A549 (cell line): Measurements from ENCODE around the gene QPCTL. TPM values are rescaled to one million over a fixed set of nuclear protein-coding genes. Genes with fewer than 3 reads are reported as not detected.

Experiments
- ATAC-seq, 2 experiments: fragments of 200-7000 bp in 1 of 2; fragments of >200 bp in 1 of 2; cut with Nextera tagmentation in 1 of 2; cut with Tn5 transposase in 1 of 2; 3 replicates each; pipeline versions ENCODE4 v1.8.0 to v1.9.1; 2018 to 2020; ENCODE audit warnings: mild to moderate bottlenecking in 1 of 2, moderate library complexity in 1 of 2
- CTCF ChIA-PET: fragments of 300-600 bp; sonication (Branson Sonifier 250); formaldehyde crosslinking; extraction: SDS; loops from one replicate; lab custom pipeline; 2021; ENCODE audit warnings: antibody characterized with exemption, inconsistent platforms; lab: Yijun Ruan, JAX
- POLR2A ChIA-PET: fragments of 350-600 bp; formaldehyde crosslinking; extraction: SDS; loops from one replicate; lab custom pipeline; 2021; ENCODE audit warnings: antibody characterized with exemption, inconsistent platforms; lab: Yijun Ruan, JAX
- DNase-seq, 2 experiments: peaks; one replicate each; pipeline versions ENCODE4 v3.0.0 to v3.0.0-alpha.2; 2011 to 2016; ENCODE audit warnings: low read depth in 1 of 2, low spot score in 1 of 2
- FAIRE-seq: peaks from 2 replicates; lab custom pipeline; 2011; peaks lifted over from hg19 to GRCh38; lab: Jason Lieb, UNC
- H3K27ac ChIP-seq, 2 experiments: fragments of >200 bp; sonication (Bioruptor Twin); formaldehyde crosslinking; 3 replicates each; pipeline ENCODE4 v1.5.1; 2016 to 2017
- H3K4me1 ChIP-seq: fragments of >200 bp; sonication (Bioruptor Twin); formaldehyde crosslinking; 3 replicates; pipeline ENCODE4 v1.6.1; 2016
- H3K4me2 ChIP-seq: fragments of >200 bp; sonication (Bioruptor Twin); formaldehyde crosslinking; 3 replicates; pipeline ENCODE4 v1.6.1; 2016
- H3K4me3 ChIP-seq: fragments of >200 bp; sonication (Bioruptor Twin); formaldehyde crosslinking; 3 replicates; pipeline ENCODE4 v1.5.1; 2016
- H3K9me3 ChIP-seq: fragments of >200 bp; sonication (Bioruptor Twin); formaldehyde crosslinking; 3 replicates; pipeline ENCODE4 v1.6.1; 2016
- HOXB13 ChIP-seq: fragments of 250-450 bp; sonication (Bioruptor Pico); IDR thresholded peaks from 2 replicates; pipeline ENCODE4 v1.5.0; 2020; ENCODE audit warnings: low read depth, mild to moderate bottlenecking, moderate library complexity
- whole genome bisulfite sequencing: methylation state at CpG from one replicate; pipeline ENCODE4 v1.1.6; 2017; ENCODE audit errors: missing lambda C conversion rate; 5-methylcytosine and 5-hydroxymethylcytosine counted together
- polyA plus RNA-seq, 4 experiments: library from polyadenylated mRNA; depleted of rRNA in 3 of 4; stranded (reverse); fragments of >200 nt; fragmentation: RNase III in 1 of 4; extraction: RNeasy Plus Mini Kit Qiagen cat#74134 plus additional on column Dnase treatment in 1 of 4; gene quantifications; 2 replicates in 3 of 4; 3 replicates in 1 of 4; pipeline ENCODE4 v1.2.3, GENCODE V29; 2011 to 2017
- small RNA-seq, 6 experiments: library from RNA; depleted of rRNA; stranded (forward); fragments of <200 nt; gene quantifications; one replicate each; pipeline ENCODE3, GENCODE V24; 2012

QPCTL gene
- polyA plus RNA-seq, 2 of the 4 experiments (the other 2 are of a cell fraction), result 9.4 to 10.4 TPM

DNA sequence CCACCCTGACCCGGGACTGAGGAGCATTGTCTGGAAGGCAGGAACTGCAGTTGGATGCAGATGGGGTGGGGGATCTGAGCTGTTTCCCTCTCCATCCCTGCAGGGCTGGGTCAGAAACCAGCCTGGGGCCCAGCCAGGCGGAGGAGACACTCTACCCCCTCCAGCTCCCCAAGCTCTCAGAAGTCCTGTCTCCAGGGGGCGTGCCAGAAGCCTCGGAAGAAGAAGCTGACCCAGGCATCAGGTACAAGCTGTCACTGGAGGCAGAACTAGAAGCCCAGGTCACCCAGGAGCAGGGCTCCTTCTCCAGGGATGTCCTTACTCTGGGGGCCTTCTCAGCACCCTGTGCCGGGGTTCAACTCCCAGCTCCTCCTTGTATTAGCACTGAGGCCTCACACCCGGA, 61.1 kb downstream of the QPCTL start:
- DNase-seq, result no peak
- ChIA-PET POLR2A (interaction anchor here (0.6 to 1.7 kb wide), 2 partner anchors 16 to 29 kb away, joined by 4 to 10 read pairs; partner anchors contain the start of genes DMPK and SIX5), CTCF (interaction anchor here (0.6 to 74.3 kb wide), 9 partner anchors 9 to 84 kb away, joined by 3 to 2204 read pairs (median 7); partner anchors contain the start of genes DMPK, DMWD, QPCTL and RSPH6A)
- Histone ChIP-seq H3K9me3 (no peaks in the 10 kb centered on the region), H3K4me3 (no peak overlapping the region), H3K27ac (no peak overlapping the region), H3K4me1 (0 out of 3 replicates have a peak, but pooled peaks cover 6% of the 10 kb centered on the region), H3K4me2 (no peak overlapping the region)
- peak; percentile 23 to 56; a peak in 3 of 6 replicates for ATAC-seq
- no peak for TF ChIP-seq HOXB13
- TF ChIP-seq, all 56 proteins: peak for 0
- WGBS, result 65% methylated on average over 6 of the region's 6 CpGs
- no peak for FAIRE-seq

Small RNA genes lying within 50 kb of the gene (small RNA-seq; reads per million reads assigned to genes)
- 0 to 2.8 (median 0) reads per million in 6 experiments for gene MIR642A
- 0 reads per million in 6 experiments for gene RN7SL836P

Other genes with a start within 250 kb of the QPCTL start
- 27.9 and 48.8 TPM in 2 replicates for gene FOSB, start 224.7 kb upstream of the QPCTL start, polyA plus RNA-seq (2011; rRNA removed)
- gene FOSB, start 224.7 kb upstream of the QPCTL start, polyA plus RNA-seq (2017; fragmentation: RNase III; extraction: RNeasy Plus Mini Kit Qiagen cat#74134 plus additional on column Dnase treatment), result 0.57 to 0.65 TPM (median 0.58 TPM) in 3 replicates
- 4.7 and 5.3 TPM in 2 replicates for gene RTN2, start 195.6 kb upstream of the QPCTL start, polyA plus RNA-seq (2011; rRNA removed)
- 6.3 to 9.0 TPM (median 8.1 TPM) in 3 replicates for gene RTN2, start 195.6 kb upstream of the QPCTL start, polyA plus RNA-seq (2017; fragmentation: RNase III; extraction: RNeasy Plus Mini Kit Qiagen cat#74134 plus additional on column Dnase treatment)
- 9.2 and 9.8 TPM in 2 replicates for gene PPM1N, start 194.2 kb upstream of the QPCTL start, polyA plus RNA-seq (2011; rRNA removed)
- 6.6 to 11.2 TPM (median 10.5 TPM) in 3 replicates for gene PPM1N, start 194.2 kb upstream of the QPCTL start, polyA plus RNA-seq (2017; fragmentation: RNase III; extraction: RNeasy Plus Mini Kit Qiagen cat#74134 plus additional on column Dnase treatment)
- gene VASP, start 185.2 kb upstream of the QPCTL start, polyA plus RNA-seq (2011; rRNA removed), result 59.1 and 64.5 TPM in 2 replicates
- gene VASP, start 185.2 kb upstream of the QPCTL start, polyA plus RNA-seq (2017; fragmentation: RNase III; extraction: RNeasy Plus Mini Kit Qiagen cat#74134 plus additional on column Dnase treatment), result 83.8 to 94.6 TPM (median 94.3 TPM) in 3 replicates
- 21.8 and 29.1 TPM in 2 replicates for gene OPA3, start 107.9 kb upstream of the QPCTL start, polyA plus RNA-seq (2011; rRNA removed)
- 13.8 to 15.9 TPM (median 15.6 TPM) in 3 replicates for gene OPA3, start 107.9 kb upstream of the QPCTL start, polyA plus RNA-seq (2017; fragmentation: RNase III; extraction: RNeasy Plus Mini Kit Qiagen cat#74134 plus additional on column Dnase treatment)
- 0.10 TPM in 1 of 2 replicates, not detected in the other for gene GPR4, start 90.5 kb upstream of the QPCTL start, polyA plus RNA-seq (2011; rRNA removed)
- gene GPR4, start 90.5 kb upstream of the QPCTL start, polyA plus RNA-seq (2017; fragmentation: RNase III; extraction: RNeasy Plus Mini Kit Qiagen cat#74134 plus additional on column Dnase treatment), result 0.03 to 0.12 TPM (median 0.04 TPM) in 3 replicates
- 19.9 and 22.7 TPM in 2 replicates for gene EML2, start 53.3 kb upstream of the QPCTL start, polyA plus RNA-seq (2011; rRNA removed)
- gene EML2, start 53.3 kb upstream of the QPCTL start, polyA plus RNA-seq (2017; fragmentation: RNase III; extraction: RNeasy Plus Mini Kit Qiagen cat#74134 plus additional on column Dnase treatment), result 25.9 to 30.6 TPM (median 29.0 TPM) in 3 replicates
- gene GIPR, start 24.4 kb upstream of the QPCTL start, polyA plus RNA-seq (2011; rRNA removed), result 0.83 and 1.2 TPM in 2 replicates
- 0.96 to 1.6 TPM (median 1.4 TPM) in 3 replicates for gene GIPR, start 24.4 kb upstream of the QPCTL start, polyA plus RNA-seq (2017; fragmentation: RNase III; extraction: RNeasy Plus Mini Kit Qiagen cat#74134 plus additional on column Dnase treatment)
- gene SNRPD2, start 713 bp upstream of the QPCTL start, polyA plus RNA-seq (2011; rRNA removed), result 974 and 1,002 TPM in 2 replicates
- 785 to 834 TPM (median 811 TPM) in 3 replicates for gene SNRPD2, start 713 bp upstream of the QPCTL start, polyA plus RNA-seq (2017; fragmentation: RNase III; extraction: RNeasy Plus Mini Kit Qiagen cat#74134 plus additional on column Dnase treatment)
- 4.9 and 6.9 TPM in 2 replicates for gene FBXO46, start 38.2 kb downstream of the QPCTL start, polyA plus RNA-seq (2011; rRNA removed)
- 10.9 to 12.7 TPM (median 11.5 TPM) in 3 replicates for gene FBXO46, start 38.2 kb downstream of the QPCTL start, polyA plus RNA-seq (2017; fragmentation: RNase III; extraction: RNeasy Plus Mini Kit Qiagen cat#74134 plus additional on column Dnase treatment)
- gene MEIOSIN, start 40.8 kb downstream of the QPCTL start, polyA plus RNA-seq (2011; rRNA removed), result 0.05 TPM in 1 of 2 replicates, not detected in the other
- gene MEIOSIN, start 40.8 kb downstream of the QPCTL start, polyA plus RNA-seq (2017; fragmentation: RNase III; extraction: RNeasy Plus Mini Kit Qiagen cat#74134 plus additional on column Dnase treatment), result 0.04 TPM in 1 of 3 replicates, not detected in the others
- gene SIX5, start 76.6 kb downstream of the QPCTL start, polyA plus RNA-seq (2011; rRNA removed), result 8.9 and 10.0 TPM in 2 replicates
- 19.6 to 24.7 TPM (median 24.7 TPM) in 3 replicates for gene SIX5, start 76.6 kb downstream of the QPCTL start, polyA plus RNA-seq (2017; fragmentation: RNase III; extraction: RNeasy Plus Mini Kit Qiagen cat#74134 plus additional on column Dnase treatment)
- 12.5 and 21.6 TPM in 2 replicates for gene DMPK, start 89.8 kb downstream of the QPCTL start, polyA plus RNA-seq (2011; rRNA removed)
- gene DMPK, start 89.8 kb downstream of the QPCTL start, polyA plus RNA-seq (2017; fragmentation: RNase III; extraction: RNeasy Plus Mini Kit Qiagen cat#74134 plus additional on column Dnase treatment), result 46.3 to 57.5 TPM (median 56.6 TPM) in 3 replicates
- 17.1 and 17.5 TPM in 2 replicates for gene DMWD, start 100.2 kb downstream of the QPCTL start, polyA plus RNA-seq (2011; rRNA removed)
- gene DMWD, start 100.2 kb downstream of the QPCTL start, polyA plus RNA-seq (2017; fragmentation: RNase III; extraction: RNeasy Plus Mini Kit Qiagen cat#74134 plus additional on column Dnase treatment), result 29.9 to 31.3 TPM (median 29.9 TPM) in 3 replicates
- gene RSPH6A, start 122.6 kb downstream of the QPCTL start, polyA plus RNA-seq (2011; rRNA removed), result 0.04 TPM in 1 of 2 replicates, not detected in the other
- 0.04 TPM in 1 of 3 replicates, not detected in the others for gene RSPH6A, start 122.6 kb downstream of the QPCTL start, polyA plus RNA-seq (2017; fragmentation: RNase III; extraction: RNeasy Plus Mini Kit Qiagen cat#74134 plus additional on column Dnase treatment)
- gene SYMPK, start 170.5 kb downstream of the QPCTL start, polyA plus RNA-seq (2011; rRNA removed), result 92.6 and 105 TPM in 2 replicates
- 57.8 to 61.9 TPM (median 58.1 TPM) in 3 replicates for gene SYMPK, start 170.5 kb downstream of the QPCTL start, polyA plus RNA-seq (2017; fragmentation: RNase III; extraction: RNeasy Plus Mini Kit Qiagen cat#74134 plus additional on column Dnase treatment)
- 5.3 and 6.5 TPM in 2 replicates for gene FOXA3, start 171.7 kb downstream of the QPCTL start, polyA plus RNA-seq (2011; rRNA removed)
- gene FOXA3, start 171.7 kb downstream of the QPCTL start, polyA plus RNA-seq (2017; fragmentation: RNase III; extraction: RNeasy Plus Mini Kit Qiagen cat#74134 plus additional on column Dnase treatment), result 1.2 to 1.6 TPM (median 1.3 TPM) in 3 replicates
- 9.5 and 10.9 TPM in 2 replicates for gene IRF2BP1, start 193.5 kb downstream of the QPCTL start, polyA plus RNA-seq (2011; rRNA removed)
- gene IRF2BP1, start 193.5 kb downstream of the QPCTL start, polyA plus RNA-seq (2017; fragmentation: RNase III; extraction: RNeasy Plus Mini Kit Qiagen cat#74134 plus additional on column Dnase treatment), result 20.1 to 23.1 TPM (median 21.3 TPM) in 3 replicates
- 2.1 and 3.4 TPM in 2 replicates for gene MYPOP, start 209.9 kb downstream of the QPCTL start, polyA plus RNA-seq (2011; rRNA removed)
- gene MYPOP, start 209.9 kb downstream of the QPCTL start, polyA plus RNA-seq (2017; fragmentation: RNase III; extraction: RNeasy Plus Mini Kit Qiagen cat#74134 plus additional on column Dnase treatment), result 7.9 to 10.6 TPM (median 10.5 TPM) in 3 replicates
- not detected in 2 replicates for gene NANOS2, start 222.1 kb downstream of the QPCTL start, polyA plus RNA-seq (2011; rRNA removed)
- gene NANOS2, start 222.1 kb downstream of the QPCTL start, polyA plus RNA-seq (2017; fragmentation: RNase III; extraction: RNeasy Plus Mini Kit Qiagen cat#74134 plus additional on column Dnase treatment), result not detected in 3 replicates